GOT3 (cell line): Measurements from ENCODE around the gene CKAP4.
"Not testable (repeated sequence)": the region's sequence is repeated elsewhere in the genome, so short reads cannot be mapped to it uniquely, and the experiment has no call there.

Experiments
- DNase-seq: peaks from one replicate; lab custom pipeline; 2025; ENCODE audit warnings: mixed read lengths; lab: John Stamatoyannopoulos, UW

The CKAP4 gene, protein sequence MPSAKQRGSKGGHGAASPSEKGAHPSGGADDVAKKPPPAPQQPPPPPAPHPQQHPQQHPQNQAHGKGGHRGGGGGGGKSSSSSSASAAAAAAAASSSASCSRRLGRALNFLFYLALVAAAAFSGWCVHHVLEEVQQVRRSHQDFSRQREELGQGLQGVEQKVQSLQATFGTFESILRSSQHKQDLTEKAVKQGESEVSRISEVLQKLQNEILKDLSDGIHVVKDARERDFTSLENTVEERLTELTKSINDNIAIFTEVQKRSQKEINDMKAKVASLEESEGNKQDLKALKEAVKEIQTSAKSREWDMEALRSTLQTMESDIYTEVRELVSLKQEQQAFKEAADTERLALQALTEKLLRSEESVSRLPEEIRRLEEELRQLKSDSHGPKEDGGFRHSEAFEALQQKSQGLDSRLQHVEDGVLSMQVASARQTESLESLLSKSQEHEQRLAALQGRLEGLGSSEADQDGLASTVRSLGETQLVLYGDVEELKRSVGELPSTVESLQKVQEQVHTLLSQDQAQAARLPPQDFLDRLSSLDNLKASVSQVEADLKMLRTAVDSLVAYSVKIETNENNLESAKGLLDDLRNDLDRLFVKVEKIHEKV

DNA sequence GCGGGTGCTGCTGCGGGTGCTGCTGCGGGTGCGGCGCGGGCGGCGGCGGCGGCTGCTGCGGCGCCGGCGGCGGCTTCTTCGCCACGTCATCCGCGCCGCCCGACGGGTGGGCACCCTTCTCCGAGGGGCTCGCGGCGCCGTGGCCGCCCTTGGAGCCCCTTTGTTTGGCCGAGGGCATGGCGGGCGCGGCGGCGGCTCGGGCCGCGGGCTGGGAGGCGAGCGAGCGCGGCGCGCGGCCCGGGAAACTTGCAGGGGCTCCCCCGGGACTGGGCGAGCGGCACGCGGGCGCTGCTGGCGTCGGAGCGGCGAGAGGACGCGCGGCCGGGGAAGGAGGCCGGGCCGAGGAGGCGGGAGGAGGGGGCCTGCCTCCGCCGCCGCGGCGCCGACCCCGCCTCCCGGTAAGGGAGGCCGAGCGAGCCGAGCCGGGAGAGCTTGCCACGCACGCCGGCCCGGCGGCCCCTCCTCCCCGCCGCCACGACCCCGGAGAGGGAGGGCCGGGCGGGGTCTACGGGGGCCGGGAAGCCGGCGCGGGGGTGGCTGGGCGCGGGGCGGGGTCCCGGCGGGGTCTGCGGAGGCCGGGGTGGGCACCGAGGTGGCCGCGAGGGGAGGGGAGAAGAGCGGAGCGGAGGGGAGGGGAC is at the start of gene CKAP4:
Gene CKAP4, minus strand, starts transcription at position 347 of the 638 bp plus-strand sequence. Its CDS starts 169 bp downstream, at position 178.
- no peak for DNase-seq

DNA sequence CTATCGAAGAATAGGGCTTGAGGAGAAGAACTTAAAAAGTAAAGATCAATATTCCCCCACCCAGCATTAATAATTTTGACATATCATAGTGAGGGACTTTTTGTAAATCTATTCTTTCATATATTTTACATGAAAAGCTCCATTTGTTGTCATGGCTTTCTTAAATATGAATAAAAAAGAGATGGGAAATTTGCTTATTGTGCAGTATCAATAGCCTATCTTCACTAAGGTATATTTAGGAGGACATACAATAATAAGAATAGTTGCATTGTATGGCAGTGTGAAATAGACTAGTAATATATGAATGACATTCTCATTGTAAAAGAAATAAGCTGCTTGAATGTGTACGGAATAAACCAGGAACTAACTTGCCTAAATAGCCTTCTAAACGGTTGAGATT is 49.3 kb upstream of the CKAP4 start:
- no peak for DNase-seq

DNA sequence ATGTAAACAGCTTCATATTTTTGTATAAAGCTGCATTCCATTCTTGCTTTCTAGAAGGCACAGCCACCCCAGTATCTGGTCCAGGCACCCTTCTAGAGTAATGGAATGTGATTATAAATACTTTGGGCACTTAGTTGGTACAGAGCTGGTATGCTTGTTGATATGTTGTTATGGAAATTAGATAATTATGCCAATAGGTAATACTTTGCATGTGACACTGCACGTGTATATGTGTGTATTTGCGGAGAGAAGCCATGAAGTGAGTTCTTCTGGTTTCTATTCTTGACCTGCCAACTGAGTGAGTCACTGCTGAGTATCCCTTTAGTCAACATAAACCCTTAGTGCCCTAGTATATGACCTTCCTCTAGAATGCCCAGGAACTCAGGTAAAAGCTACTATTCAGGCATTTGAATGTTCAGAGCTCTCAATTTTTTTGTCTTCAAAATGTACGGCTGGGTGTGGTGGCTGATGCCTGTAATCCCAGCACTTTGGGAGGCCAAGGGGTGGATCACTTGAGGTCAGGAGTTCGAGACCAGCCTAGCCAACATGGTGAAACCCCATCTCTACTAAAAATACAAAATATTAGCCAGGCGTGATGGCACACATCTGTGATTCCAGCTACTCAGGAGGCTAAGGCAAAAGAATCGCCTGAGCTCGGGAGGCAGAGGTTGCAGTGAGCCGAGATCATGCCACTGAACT is 48.5 kb upstream of the CKAP4 start:
- no peak for DNase-seq

DNA sequence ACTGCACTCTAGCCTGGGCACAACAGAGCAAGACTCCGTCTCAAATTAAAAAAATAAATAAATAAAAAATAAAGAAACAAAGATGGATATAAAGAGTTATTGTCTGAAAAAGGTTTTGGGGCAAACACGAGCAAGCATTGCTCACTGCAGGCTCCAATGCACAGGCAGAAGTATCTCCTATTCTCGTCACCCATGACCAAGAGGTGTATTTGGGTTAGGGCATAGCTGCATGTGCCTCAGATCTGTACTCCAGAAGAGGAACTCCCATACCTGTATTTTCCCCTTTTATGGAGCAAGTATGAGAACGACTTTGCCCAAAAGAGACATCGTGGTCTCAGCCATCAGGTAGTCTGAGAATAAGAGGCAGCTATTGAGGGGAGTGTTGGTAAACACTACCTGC is 44.5 kb upstream of the CKAP4 start:
- no peak for DNase-seq

DNA sequence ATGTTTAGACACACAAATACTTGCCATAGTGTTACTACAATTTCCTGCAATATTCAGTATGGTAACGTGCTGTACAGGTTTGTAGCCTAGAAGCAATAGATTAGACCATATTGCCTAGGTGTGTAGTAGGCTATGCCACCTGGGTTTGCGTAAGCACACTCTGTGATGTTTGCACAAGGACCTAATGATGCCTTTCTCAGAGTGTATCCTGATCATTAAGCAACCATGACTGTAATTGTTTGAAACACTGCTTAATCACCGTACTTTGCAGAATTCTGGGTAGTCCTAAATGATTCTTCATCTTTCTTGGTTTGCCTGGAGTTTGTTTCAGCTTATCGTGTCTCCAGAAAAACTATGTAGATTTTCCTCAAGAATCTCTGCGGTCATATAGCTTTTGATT is 43.5 kb upstream of the CKAP4 start:
- DNase-seq, result no peak

DNA sequence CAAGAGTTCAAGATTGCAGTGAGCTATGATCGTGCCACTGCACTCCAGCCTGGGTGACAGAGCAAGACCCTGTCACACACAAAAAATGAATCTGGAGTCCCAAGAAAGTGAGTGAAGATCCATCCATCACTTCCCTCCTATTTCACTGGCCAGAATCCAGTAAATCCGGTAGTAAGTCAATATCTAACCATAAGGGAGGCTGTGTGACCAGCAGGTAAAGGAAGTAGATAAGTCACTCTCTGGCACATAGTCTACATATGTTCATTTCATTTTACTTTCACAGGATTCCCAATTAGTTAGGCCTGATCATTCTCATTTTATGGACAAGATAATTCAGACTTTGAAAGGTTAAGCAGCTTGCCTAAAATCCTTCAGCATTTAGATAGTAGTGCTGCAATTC is 42.8 kb upstream of the CKAP4 start:
- DNase-seq, result no peak

DNA sequence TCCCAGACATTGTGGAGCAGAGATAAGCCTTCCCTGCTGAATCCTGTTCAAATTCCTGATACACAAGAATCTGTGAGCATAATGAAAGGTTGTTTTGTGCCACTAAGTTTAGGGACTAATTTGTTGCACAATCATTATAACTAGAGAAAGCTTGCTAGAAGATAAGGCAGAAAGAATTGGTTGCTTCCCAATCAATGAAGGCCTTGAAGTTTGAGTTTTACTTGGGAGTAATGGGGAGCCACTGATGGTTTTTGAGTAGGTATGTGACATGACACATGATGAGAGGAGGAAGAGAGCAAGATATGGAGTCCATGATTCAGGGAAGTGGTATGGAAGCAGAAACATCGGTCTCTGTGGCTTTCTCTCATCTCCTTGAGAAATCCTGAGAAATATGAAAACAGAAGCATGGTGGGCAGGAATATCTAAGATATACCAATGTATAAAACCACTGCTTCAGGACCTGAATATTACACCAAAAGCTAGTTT is 41.4 kb upstream of the CKAP4 start:
- no peak for DNase-seq

DNA sequence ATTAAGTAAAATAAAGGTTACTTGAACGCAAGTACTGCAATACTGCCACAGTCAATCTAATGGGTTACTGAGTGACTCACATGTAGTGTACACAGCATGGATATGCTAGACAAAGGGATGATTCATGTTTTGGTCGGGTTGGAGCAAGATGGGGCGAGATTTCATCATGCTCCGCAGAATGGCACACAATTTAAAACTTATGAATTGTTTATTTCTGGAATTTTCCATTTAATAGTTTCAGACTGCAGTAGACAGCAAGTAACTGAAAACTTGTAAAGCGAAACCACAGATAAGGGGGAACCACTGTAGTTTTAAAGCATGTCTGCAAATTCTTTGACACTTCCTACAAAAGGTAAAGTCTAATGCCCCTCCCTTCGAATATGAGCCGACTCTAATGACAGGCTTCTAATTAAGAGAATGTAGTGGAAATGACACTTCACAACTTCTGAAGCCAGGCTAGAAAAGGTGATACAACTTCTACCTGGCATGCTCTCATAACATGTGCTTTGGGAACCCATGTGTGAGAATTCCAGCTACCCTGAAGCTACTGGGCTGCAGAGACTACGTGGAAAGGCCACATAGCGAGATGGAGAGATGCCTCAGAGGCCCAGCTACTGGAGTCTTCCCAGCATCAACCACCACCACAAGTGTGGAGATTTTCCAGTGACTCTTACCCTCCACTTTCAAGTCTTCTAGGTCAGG is 40.8 kb upstream of the CKAP4 start:
- DNase-seq, result no peak

DNA sequence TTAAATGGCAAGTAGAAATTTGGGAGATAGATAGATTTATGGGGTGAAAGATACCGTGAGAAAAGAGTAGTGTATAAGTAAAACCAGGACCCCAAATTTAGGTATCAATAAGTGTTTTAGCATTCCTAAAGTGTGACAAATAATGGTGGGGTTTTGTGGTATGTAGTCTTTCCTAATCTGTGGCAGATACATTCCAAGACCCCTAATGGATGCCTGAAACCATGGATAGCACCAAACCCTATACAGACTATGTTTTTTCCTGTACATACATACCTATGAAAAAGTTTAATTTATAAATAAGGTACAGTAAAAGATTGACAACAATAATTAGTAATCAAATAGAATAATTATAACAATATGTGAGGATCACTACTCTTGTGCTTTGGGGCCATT is 40.3 kb upstream of the CKAP4 start:
- DNase-seq, result no peak

DNA sequence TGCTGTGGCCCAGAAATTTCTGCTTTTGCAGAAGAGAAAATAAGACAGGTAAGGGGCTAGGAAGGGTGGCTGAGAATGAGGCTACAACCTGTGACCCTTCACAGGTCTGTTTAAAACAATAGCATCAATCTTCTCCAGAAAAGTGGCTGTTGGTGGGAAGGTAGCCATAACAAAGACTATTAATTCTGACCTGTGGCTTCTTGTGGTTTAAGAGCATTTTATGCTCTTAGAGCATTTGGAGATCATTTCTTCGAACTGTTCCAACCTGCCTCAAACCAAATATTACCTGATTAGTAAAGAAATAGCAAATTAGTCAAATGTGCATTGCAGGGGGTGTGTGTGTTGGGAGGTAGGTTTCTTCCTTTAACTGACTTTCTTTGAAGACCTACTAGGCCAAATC is 39.5 kb upstream of the CKAP4 start:
- no peak for DNase-seq

DNA sequence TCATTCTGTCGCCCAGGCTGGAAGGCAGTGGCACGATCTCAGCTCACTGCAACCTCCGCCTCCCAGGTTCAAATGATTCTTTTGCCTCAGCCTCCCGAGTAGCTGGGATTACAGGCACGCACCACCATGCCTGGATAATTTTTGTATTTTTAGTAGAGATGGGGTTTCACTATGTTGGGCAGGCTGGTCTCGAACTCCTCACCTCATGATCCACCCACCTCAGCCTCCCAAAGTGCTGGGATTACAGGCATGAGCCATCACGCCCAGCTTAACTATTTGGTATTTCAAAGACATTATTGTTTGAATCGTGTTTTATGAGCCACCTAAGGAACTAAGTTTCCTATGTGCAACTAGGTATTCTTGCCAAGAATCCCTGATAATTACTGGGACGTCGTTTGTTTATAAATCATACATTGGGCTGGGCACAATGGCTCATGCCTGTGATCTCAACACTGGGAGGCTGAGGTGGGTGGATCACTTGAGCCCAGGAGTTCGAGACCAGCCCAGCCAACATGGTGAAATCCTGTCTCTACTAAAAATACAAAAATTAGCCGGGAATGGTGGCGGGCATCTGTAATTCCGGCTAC is 38.8 kb upstream of the CKAP4 start:
- not testable (repeated sequence) for DNase-seq

DNA sequence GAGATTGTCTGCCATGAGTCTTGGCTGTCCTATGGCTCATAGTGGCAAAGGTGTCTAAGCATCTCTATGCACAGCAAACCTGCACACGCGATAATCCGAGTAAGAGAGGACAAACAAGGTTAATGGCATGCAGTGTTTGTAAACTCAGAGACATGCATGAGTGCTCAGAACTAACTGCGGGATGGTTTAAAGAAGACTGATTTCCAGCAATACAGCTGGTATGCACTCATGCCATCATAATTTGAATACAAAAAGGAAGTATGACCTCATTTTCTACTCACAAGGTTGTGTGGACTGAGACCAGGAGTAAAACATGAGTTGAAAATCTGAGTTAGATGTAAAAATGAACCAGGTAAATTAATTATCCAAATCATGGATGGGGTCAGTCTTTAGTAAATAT is 38.2 kb upstream of the CKAP4 start:
- DNase-seq, result no peak

DNA sequence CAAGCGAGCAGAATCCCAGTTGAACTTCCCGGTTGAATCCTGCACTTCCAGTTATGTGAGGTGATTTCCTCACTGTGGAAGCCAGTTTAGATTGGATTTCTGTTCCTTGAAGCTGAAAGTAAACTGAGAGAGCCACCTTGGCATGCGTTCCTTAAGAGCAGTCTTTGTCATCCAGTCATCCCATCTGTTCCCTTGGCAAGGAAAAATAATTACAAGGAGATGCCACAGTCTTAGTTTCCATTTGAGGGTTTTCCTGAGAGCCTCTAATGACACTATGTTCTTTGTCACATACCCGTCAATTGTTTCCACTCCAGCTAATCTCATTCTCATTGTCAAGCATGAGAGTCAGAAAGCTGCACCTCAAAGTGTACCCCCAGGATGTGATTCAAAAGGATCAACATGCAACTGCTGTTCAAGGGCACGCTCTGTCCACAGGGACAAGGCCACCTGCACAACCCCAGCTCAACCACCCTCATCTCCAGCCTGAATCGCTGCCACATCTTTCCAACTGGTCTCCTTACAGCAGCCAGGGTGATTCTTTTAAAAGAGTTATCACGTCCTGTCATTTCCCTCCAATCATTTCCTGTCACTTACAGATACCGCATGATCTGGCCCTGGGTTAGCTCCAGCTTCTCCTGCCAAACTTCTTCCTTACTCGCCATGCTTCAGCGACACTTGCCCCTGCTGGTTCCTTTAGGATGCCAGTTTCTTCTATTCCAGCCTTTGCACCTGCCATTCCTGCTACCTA is 36.7 kb upstream of the CKAP4 start:
- no peak for DNase-seq

DNA sequence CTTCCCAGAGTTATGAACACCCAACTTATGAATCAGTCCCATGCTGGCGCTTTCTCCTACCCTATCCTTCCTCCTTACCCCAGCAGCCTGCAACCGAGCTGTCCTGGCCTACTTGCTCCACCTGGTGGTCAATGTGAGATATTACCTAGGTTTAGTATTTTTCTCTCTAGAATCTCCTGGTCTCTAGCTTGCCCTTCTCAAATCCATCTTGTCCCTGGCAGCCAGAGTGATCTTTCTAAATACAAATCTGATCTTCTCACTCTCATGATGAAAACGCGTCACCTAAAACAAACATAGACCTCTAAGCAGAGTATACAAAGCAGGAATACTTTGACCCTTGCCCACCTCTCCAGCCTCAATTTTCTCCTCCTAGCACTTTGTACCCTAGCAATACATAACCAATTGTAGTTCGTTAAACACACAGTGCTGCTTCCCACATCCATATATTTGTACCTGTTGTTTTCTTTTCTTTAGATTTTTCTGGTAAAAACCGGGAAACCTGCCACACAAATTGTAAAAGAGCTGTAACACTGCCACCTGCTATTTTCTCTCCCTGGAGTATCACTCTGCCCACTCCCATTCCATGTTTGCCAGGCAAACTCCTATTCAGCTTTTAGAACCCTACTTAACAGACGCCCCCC is 34.8 kb upstream of the CKAP4 start:
- no peak for DNase-seq

DNA sequence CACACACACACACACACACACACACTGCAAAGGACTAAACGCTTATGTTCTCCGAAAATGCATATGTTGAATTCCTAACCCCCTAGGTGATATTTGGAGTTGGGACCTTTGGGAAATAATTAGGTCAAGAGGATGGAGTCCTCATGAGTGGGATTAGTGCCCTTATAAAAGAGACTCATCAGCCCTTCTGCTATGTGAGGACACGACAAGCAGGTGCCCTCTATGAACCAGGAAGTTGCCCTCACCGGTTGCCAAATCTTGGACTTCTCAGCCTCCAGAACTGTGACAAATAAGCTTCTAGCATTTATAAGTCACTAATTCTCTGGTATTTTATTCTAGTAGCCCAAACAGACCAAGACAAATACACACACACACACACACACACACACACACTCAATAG is 34.0 kb upstream of the CKAP4 start:
- DNase-seq, result no peak

DNA sequence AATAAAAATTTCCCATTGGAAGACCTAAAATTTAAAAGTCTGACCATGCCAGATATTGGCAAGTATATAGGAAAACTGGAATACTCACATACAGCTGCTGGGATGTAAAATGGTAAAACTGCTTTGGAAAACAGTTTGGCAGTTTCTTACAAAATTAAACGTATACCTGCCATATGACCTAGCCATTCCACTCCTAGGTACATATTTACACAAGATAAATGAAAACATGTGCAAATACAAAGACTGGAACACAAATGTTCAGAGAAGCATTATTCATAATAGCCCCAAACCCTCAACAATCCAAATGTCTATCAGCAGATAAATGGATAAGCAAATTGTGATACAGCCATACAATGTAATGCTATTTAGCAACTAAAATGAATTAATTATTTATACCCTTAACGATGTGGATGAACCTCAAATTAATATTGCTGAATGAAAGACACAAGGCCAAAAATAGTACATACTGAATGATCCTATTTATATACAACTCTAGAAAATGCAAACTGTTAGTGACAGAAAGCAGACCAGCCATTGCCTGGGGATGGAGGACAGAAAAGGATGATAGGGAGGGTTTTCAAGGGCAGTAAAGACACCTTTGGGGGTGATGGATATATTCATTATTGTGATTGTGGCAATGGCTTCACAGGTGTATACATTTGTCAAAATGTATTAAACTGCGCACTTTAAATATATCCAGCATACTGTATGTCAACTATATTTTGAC is 33.4 kb upstream of the CKAP4 start:
- DNase-seq, result no peak

DNA sequence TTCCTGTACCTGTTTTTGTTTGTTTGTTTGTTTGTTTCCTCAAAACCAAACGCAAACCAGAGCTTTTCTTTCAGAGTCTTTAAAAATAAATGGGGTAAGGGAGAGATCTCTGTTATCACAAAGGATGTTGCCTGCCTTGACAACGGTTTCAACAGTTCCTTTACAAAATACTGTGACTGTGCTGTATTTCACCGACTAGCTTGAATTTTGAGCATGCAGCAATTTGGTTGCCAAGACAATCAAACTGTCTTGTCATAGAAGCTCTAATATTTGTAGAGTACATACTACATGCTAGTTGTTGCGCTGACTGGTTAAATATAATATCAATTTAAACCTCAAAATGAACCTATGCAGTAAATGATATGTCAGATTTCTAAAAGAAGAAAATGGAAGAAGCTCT is 32.3 kb upstream of the CKAP4 start:
- DNase-seq, result no peak

DNA sequence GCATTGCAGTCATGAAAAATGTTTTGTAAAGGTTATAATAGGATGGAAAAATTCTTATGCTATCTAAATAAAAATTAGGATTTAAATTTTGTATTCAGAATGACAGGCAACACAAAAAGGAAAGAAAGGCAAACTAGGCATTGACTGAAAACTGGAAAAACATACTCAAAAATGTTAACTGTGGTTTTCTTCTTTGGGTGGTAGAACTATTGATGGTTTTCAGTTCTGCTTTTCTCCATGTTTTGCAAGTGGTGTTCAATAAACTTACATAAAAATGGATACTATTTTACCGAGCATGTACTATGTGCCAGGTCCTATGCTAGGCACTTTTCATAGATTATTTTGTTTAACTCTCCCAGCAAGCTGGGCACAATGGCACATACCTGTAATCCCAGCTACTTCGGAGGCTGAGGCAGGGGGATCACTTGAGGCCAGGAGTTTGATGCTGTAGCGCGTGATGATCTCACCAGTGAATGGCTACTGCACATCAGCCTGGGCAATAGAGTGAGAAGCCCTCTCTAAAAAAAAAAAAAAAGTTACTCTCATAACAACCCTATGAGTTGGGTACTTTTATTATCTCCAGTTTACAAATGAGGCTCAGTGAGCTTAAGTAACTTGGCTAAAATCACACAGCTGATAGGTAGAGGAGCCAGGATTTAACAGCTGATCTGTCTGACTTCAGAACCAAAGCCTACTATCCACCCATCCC is 28.4 kb upstream of the CKAP4 start:
- no peak for DNase-seq

DNA sequence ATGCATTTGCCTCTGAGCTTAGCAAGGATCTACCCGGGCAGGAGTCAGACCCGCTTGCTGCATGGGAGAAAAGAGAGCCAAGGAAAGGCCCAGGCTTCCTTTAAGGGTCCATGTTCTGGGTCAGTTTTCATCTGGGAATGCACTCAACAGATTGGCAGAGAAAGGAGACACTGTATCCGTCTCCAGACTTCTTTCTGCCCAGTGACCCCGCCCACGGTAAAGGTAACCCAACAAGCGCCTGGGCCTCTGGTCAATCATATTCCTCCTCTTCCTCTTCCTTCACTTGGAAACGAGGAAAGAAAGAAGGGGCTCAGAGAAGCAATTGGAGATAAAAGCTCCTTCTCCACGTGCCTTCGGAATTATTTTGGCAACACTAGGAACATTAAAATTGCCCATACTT is 27.6 kb upstream of the CKAP4 start:
- no peak for DNase-seq
